Glomerular endothelial cell (primary cell): ENCODE measurements around the gene IGSF9B. TPM values are rescaled to one million over a fixed set of nuclear protein-coding genes. Genes with fewer than 3 reads are reported as not detected.

Experiments
- DNase-seq: peaks from one replicate; pipeline ENCODE4 v3.0.0-alpha.2; 2011; ENCODE audit warnings: low read depth, low spot score; ENCODE audit errors: extremely low read depth
- total RNA-seq: library from RNA; depleted of rRNA; stranded (reverse); fragments of >200 nt; gene quantifications from 2 replicates; pipeline ENCODE4 v1.2.3, GENCODE V29; 2015

IGSF9B gene
- total RNA-seq, 1 donor from 2014 or later, result not detected

DNA sequence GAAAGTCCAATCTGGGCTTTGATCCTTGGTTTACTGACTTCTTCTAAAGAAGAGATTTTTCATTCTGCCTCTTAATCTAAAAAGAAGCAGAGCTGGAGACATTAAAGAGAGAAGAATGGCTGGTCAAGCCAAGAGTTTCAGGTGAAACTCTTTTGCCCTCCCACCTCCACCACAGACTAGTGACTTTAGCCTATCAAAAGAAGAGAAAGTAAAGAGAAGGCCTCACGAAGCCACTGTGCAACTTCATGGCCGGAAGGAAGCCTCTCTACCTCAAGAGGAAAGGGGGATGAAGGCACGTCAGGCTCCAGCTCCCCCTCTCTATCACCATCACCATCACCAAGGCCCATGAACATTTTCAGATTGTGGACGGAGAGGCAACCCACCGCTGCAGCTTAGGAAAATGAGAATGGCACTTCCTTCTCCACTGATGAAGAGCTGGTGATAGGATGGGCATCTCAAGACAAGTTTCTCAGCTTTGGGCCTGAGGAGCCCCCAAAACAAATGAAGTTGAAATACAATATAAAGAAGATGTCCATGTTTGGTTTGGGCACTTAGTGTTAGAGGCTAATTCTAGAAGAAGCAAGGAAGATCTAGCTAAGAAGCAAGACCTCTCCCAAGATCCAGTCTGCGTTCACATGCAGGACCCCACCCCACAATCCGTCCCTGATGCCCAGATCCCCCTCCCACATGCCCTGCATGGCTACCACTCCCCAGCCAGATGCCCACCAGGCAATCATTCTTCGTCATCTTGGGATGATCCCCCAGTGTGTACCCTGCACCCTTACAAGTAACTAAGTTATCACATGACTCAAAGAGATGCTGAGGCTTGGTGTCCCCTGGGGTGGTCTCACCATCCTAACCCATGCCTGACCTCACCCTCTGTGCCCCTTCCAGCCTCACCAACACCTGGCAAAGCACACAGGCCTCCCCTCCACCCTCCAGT, 52.6 kb downstream of the IGSF9B start:
- DNase-seq, result no peak

DNA sequence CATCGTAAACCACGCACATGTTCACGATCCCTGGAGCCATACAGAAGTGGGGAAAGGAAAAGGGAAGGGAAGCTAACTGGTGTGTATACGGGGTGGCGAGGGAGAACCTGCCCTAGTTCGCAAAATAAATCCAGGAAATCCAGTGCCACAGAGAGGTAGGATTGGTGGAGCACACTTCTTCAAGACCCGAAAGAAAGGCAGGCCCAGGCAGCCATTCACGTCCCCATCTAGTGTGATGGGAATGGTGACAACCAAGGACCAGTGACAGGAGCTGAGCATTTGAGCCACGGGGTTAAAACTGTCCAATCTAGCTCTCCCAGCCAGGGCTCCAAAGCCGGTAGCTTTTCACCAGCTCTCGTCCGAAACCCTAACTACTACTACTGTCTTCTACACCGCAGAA, 53.7 kb downstream of the IGSF9B start:
- no peak for DNase-seq

DNA sequence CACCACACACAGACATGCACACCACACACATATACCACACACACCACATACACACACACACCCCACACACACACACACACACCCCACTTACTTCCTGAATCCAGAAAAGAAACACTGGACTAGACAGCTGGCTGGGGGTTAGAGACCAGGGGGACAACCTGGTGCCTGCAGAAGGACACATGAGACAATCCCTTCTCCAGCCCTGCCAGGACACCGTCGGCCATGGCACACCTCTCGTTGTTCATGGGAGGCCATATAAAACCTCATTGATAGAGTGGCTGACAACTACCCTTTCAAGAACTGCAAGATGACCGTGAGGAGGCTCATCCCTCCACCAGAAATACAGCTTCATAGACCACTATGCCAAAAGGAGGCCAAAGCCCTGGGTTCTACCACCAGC, 54.3 kb downstream of the IGSF9B start:
- DNase-seq, result no peak

DNA sequence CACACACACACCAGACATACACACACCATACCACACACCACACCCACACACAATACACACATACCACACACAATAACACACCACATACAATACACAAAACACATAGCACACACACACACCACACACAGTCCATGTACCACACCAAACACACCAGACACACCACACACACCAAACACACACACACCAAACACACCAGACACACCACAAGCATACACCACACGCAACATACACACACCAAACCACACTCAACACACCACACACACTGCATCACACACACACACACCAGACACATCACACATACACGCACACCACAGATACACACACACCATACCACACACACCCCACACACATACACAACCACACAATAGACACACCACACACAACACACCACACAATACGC, 54.8 kb downstream of the IGSF9B start:
- no peak for DNase-seq

DNA sequence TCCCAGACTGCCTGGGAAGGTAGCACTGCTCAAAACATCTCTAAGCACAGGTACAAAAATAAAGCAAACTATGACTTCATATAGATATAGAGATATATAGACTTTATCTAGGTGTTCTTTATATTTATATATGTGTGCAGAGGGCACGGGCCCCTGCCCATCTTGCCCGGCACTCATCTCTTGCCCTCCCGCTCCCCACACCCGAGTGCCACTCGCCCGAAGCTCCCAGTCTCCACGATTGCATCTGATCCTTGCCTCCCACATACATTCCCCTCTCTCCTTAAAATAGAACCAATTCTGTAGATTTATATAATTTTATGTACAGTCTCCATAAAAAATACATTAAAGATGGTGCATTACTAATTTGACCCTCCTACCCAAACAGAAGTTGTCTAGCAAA, 55.5 kb downstream of the IGSF9B start:
- DNase-seq, result no peak

DNA sequence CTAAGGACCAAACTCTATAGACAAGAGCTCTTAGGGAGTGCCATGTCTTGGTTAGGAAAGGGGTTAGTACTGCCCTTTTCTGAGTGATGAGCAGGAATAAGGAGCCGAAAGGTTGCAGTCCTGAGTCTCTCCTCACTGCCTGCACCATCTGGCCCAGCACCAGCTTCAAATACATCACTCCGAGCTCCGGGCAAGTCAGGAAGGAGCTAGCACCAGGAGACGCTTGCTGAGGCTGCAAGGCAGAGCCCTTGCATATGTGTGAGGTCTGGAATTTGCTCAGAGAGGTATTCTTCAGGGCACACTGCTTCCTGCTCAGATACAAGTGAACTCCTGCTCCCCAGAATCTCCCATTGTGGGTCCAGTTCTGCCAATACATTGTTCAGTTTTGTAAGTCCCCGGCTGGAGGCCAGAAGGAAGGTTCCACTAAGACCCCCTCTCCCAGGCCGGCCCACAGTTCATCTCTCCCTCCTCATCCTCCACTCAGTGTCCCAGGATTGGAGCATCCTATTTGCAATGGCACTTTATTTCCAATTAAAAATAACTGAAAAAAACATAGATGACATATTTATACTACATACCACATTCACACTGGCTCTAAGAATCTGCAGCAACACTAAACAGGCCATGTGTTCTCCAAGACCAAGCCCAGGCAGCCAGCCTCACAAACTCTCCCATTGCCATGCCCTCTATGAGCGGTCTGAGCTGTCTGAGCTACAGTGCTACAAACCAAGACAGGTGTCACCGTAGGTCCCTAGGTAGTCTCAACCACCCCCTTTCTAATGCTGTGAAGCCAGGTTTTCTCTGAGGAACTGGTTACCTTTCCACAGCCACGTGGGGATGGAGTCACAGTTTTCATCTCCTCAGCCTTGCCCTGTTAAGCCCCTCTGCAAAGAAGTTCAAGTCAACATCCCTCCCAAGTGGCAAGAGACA, 56.3 kb downstream of the IGSF9B start:
- DNase-seq, result no peak

DNA sequence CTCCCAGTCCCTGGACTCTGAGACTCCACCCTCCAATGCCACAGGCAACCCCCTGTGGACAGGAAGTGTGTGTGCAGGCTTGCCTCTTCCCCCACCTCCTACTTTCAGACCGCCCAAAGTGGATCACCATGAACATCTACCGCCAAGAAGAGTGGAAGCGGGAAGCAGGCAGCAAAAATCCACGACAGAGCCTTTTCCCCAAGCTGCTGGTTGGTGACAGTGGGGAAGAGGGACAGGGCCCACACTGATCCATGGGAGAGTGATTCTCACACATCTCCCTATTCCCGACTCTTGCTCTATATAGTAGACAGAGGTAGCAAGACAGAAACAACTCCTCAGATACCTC, 58.0 kb downstream of the IGSF9B start:
- DNase-seq, result no peak

DNA sequence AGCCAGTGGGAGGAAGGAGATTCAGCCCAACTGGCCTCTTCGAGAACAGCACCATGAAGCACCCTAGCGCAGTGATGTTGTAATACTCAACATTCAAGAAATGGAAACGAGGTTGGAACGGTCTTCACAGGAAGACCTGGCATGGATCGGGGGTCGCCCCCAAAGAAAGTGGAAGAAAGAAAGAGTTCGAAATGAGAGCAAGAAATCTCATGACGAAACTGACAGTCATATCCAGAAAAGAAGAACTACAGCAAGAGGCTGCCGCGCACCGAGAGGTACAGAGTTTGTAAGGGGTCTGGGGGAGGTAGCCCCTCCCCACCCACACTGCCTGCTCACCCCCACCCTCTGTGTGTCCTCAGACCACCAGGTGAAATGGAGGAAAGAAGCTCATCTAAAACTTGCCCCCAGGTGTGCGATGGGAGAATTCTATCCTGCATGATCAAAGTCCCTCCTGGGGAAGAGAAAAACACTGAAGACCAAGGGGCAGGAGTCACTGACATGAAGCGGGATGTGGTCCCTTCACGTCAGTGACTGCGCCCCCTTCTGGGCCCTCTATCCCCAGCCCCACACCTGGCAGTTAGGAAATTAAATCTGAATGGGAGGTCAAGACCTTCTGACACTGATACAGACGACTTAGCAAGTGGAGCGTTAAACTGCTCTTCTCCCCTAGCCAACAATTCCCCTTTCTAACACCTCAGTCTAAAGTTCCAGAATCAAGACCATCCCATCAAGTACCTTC, 58.6 kb downstream of the IGSF9B start:
- no peak for DNase-seq

DNA sequence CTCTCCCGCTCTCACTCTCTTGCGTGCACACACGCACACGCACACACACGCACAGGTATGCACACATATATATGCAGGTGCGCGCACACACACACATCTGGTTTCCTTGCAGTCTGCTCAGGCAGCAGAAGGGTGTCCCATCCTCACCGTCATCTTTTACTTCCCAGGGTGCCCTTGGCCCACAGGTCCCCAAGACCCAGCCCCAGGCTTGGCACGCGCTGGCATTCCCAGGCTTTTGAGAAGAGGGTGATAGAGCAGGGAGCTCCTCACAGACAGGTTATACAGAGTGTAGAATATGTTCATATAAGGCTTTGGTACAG, 59.5 kb downstream of the IGSF9B start:
- DNase-seq, result no peak

DNA sequence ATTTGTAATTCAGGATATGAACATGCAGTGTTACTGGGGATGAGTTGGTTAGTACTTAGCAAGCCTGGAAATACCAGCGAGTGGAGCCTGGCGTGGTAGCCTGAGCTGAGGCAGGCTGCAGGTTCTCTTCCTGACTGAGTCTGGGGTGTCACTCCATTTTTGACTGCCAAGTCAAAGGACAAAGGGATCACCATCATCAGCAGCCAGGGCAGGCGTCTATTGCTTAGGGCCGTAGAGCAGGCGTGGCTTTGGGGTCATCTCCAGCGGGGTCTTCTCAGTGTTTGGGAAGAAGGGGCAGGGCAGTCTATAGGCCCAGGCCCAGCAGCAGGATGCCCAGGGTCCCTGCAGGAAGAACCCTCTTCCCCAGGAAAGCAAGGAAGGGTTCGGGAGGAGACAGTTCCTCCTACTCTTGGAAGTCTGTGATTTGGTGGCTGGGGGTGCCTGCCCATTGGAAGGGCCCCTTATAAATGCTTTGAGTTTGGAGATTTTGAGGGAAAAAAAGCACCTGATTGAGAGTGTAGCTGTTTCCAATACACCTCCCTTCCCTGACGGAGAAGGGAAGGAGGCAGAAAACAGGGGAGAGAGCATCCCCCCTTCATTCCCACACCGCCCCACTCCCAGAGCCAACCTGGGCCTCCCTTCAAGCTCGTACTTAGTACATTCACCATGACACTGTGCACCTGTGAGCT, 60.0 kb downstream of the IGSF9B start:
- no peak for DNase-seq

DNA sequence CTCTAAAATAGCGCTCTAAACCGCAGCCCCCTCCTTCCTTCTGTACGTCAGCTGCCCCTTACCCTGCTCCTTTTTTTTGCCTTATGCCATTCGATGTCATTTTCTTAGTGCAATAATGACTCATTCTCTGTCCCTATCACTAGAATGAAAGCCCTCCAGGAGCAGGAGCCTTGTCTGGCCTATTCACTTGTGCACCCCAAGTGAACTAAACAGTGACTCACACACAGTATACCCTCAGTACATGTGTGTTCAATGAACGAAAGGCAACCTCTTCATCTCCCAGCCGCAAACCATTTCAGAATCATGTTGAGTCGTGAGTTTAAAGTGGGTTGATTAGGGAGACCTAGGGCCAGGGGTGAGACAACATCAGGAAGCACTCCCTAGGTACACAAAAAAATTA, 60.7 kb downstream of the IGSF9B start:
- DNase-seq, result no peak

DNA sequence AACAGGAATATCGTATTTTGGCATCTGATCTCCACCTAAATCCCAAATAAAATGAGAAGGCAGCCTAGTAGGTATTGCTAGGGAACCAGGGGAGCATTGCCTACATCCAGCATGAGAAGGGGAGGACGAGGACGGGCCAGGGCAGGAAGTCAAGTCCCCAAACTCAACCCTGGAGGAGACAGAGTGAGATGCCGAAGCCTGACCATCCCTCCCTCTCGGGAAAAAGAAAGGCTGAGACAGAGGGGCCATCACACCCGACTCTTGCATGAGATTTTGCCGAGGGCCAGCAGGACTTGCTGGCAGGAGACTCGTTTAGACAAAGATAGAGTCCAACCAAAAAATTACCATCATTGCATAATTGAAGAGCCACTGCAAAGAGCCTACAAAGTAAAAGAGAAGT, 61.2 kb downstream of the IGSF9B start:
- no peak for DNase-seq

DNA sequence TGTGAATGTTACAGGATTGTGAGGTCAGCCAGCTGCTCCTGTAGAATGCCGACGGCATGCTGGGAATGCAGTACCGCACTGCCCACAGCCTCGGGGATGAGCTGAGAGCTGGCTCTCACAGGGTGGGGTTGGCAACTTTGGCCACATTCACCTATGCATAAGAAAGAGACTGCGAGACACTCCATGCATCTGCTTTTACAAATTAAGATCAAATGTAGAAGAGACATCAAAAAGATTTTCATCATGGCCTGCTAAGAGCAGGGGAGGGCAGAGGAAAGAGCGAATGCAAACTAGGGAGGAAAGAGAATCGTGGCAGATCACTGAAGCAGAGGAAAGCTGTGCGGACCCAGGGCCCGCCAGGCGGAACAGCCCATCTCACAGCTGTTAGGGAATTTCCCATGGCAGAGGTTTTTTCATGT, 61.7 kb downstream of the IGSF9B start:
- DNase-seq, result no peak

DNA sequence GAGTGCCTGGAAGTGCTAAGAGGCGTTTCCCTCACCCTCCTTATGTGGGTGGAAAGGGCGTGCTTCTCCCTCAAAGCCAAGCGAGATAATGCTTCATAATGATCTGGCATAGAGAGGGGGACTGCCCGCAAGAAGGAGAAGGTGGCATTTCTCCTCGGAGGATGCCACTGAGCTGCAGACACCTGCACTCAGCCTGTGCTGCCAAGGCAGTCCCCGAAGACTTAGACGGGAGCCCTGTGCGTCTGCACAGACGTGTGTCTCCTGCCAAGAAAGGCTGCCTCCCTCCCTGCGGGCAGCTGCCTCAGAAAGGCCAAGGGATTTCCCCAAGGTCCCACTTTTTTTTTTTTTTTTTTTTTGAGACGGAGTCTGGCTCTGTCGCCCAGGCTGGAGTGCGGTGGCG, 63.4 kb downstream of the IGSF9B start:
- DNase-seq, result no peak

DNA sequence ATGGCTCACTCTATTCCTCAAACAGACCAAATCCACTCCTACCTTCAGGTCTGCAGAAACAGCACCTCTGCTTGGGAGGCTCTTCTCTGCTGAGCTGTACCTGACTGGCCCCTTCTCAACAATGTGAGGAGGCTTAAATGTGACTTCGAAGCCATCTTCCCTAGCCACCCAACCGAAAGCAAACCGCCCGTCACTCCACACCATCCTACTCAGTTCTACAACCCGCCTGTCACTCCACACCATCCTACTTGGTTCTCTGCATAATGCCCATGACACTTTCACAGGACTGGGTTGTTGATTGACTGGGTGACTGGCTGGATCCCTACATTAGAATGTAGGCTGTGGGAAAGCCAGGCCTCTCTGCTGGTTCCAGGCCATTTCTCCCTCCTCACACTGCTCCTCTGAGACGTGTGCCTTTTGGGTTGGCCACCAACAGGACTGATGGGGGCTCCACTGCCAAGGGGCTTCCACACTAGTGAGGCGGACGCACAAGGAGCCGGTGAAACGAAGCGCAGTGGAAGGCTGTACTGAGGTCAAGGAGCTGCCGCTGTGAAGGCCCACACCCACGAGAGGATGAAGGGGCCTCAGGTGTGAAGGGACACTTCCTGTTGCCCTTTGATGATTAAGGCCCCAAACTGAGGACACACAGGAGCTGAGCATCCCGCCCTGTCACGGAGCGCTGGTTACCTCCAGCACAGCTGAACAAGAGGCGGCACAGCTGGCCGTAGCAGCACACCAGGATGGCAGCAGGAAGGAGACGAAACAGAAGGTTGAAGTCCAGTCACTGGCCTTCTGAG, 64.0 kb downstream of the IGSF9B start:
- no peak for DNase-seq

DNA sequence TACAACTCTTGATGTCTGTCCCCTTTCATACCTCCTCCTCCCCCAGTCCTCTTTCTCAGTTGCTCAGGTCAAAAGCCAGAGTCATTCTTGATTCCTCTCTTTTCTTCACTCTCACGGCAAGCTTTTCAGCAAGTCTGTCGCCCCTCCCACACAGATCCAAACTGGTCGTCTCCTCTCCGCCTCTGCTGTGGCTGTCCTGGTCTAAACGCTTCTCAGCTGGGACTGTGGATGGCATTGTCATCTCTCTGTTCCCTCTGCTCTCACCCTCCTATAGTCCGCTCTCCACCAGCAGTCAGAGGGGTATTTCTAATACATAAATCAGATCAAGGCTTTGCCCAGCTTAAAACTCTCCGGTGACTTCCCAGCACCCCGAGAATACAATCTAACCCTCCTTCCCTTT, 64.6 kb downstream of the IGSF9B start:
- DNase-seq, result no peak

DNA sequence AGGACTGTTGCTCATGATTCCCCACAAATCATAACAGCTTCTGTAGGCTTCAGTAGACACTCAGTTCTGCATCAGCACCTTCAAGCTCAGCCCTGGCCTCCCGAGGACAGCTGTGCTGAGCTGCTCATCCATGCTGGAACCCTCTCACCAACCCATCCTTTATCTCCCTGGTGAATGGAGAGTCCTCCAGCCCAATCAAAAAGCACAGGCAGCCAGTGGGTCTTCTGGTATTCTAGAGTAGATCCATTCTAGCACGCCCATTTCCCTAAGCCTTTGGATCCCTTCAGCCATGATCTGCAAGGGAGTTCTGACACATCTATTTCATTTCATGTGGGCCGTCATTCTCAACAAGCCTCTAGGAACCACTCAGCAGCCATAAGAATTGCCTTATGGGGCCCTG, 66.9 kb downstream of the IGSF9B start:
- no peak for DNase-seq

DNA sequence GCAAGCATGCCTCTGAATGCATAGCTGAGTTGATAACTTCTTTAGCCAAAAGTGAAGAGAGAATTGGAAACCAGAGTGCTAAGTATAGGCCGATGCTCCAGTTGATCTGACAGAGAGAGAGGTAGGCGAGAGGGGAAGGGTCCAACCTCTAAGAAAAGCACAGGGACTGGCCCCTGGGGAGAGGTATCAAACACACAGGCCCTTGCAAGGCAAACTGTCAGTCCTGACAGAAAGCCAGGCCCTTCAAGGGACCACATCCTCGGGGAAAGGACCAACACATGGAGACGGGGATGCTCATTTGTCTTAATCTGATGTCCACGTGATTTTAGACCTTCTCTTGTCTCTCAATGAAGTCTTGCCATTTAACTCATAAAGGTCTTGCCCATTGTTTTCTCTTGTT, 67.6 kb downstream of the IGSF9B start:
- DNase-seq, result no peak

DNA sequence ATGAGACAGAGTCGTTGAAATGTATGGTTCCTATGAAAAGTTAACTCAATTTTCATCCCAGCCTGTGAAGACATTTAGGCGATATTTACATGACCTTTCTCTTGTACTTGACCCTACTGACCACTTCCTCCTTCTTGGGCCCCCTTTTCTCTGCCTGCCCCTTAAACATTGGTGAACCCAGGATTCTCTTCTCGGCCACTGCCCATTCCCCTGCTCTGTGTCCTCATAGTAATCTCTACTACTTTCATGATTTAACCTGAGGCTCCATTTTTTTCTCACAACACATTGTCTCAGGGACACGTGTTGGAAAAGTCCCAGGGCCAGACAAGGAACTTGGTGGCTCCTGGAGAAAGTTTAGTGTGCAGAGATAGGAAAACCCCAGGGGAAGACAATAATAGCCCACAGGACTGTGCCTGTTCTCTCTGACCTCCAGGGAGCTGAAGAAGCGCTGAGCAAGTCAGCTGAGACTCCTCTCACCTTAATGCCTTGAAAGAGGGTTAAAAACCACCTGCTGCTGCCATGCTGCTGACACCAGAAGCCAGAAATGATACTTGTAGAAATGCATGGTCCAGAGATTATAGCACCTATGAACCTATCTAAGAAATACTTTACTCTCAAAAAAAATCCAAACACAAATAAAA, 69.0 kb downstream of the IGSF9B start:
- no peak for DNase-seq
